Central memory CD8-positive, alpha-beta T cell (primary cell): ENCODE measurements around the gene FGFR4.

Experiments used
- ATAC-seq: fragments of 150-1000 bp; cut with Tn5 transposase; replicated peaks from 2 replicates; pipeline ENCODE4 v1.10.0; 2022; ENCODE audit warnings: mild to moderate bottlenecking, moderate FRiP score, moderate number of reproducible peaks; ENCODE audit not compliant: poor library complexity, severe bottlenecking; ENCODE audit errors: extremely low read depth
- DNase-seq, 2 donors: peaks; one replicate each; pipeline ENCODE4 v3.0.0; 2021; ENCODE audit warnings: low spot score in 2 of 2
- H3K27ac Mint-ChIP-seq: one replicate; pipeline ENCODE4 v1.8.0; 2022; ENCODE audit warnings: low read depth, mild to moderate bottlenecking, moderate library complexity, mixed read lengths
- H3K27me3 Mint-ChIP-seq: one replicate; pipeline ENCODE4 v1.8.0; 2022; ENCODE audit warnings: mixed read lengths
- H3K36me3 Mint-ChIP-seq: one replicate; pipeline ENCODE4 v1.8.0; 2022; ENCODE audit warnings: mild to moderate bottlenecking, moderate library complexity, mixed read lengths; ENCODE audit not compliant: insufficient read depth
- H3K4me1 Mint-ChIP-seq: one replicate; pipeline ENCODE4 v1.8.0; 2022; ENCODE audit warnings: mixed read lengths
- H3K4me3 Mint-ChIP-seq: one replicate; pipeline ENCODE4 v1.8.0; 2022; ENCODE audit warnings: mild to moderate bottlenecking, moderate library complexity, mixed read lengths
- H3K9me3 Mint-ChIP-seq: one replicate; pipeline ENCODE4 v1.8.0; 2022; ENCODE audit warnings: mixed read lengths

Gene FGFR4

DNA sequence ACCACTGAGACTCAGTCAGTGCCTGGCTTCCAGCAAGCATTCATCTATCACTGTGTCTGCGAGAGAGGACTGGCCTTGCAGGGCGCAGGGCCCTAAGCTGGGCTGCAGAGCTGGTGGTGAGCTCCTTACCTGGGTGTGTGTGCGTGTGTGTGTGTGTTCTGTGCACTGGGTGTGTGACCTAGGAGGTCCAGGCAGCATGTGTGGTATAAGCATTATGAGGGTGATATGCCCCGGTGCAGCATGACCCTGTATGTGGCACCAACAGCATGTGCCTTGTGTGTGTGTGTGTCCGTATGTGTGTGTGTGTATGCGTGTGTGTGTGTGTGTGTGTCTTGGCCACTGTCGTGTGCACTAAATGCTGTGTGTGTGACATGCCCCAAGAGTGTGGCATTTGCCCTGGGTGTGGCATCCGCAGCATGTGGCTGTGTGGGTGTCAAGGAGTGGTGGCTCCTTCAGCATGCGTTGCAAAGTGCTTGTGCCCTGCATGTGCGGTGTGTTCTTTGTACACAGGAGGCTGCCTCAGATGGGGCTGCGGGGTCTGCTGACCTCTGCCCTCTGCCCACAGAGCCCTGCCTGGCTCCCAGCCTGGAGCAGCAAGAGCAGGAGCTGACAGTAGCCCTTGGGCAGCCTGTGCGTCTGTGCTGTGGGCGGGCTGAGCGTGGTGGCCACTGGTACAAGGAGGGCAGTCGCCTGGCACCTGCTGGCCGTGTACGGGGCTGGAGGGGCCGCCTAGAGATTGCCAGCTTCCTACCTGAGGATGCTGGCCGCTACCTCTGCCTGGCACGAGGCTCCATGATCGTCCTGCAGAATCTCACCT lies 3.3 kb downstream of the FGFR4 start:
- no peak for ATAC-seq
- H3K27ac Mint-ChIP-seq: no peak overlapping the region
- DNase-seq: no peak
- H3K4me1 Mint-ChIP-seq: peaks cover 13% of the 10 kb centered on the region
- no peak overlapping the region for H3K4me3 Mint-ChIP-seq
- peaks cover 23% of the 10 kb centered on the region for H3K27me3 Mint-ChIP-seq
- peaks cover 7% of the 10 kb centered on the region for H3K36me3 Mint-ChIP-seq
- no peaks in the 10 kb centered on the region for H3K9me3 Mint-ChIP-seq

DNA sequence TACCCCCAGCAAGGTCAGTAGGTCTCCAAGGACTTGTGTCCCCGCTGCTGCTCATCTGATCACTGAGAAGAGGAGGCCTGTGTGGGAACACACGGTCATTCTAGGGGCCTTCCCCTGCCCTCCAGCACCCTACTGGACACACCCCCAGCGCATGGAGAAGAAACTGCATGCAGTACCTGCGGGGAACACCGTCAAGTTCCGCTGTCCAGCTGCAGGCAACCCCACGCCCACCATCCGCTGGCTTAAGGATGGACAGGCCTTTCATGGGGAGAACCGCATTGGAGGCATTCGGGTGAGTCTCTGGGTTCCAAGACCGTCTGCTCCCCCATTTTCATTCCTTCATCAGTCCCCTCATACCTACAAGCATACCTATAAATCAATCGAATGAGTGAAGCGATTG lies 4.1 kb downstream of the FGFR4 start:
- H3K9me3 Mint-ChIP-seq: no peaks in the 10 kb centered on the region
- ATAC-seq (no peak), DNase-seq (no peak)
- peaks cover 24% of the 10 kb centered on the region for H3K27me3 Mint-ChIP-seq
- H3K4me3 Mint-ChIP-seq: no peak overlapping the region
- H3K27ac Mint-ChIP-seq: no peak overlapping the region
- peaks cover 7% of the 10 kb centered on the region for H3K36me3 Mint-ChIP-seq
- H3K4me1 Mint-ChIP-seq: peaks cover 12% of the 10 kb centered on the region

DNA sequence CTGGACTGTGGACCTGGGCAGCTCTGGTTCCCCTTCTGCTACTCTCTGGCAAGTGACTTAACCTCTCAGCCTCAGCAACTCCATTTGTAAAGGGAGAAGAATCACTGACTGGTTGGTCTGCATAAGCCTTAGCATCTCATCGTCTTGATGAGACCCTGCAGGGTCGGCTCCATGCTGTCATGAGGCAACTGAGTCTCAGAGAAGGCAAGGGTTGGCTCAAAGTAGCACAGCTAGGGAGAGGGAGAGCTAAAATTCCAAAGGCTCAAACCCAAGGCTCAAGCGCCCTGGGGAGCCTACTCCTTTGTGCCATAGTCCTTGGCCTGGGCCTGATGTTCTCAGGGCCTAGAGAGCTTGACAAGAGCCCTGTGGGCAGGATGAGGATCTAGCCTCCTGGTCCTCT lies 4.5 kb downstream of the FGFR4 start:
- ATAC-seq (no peak), DNase-seq (no peak)
- Mint-ChIP-seq H3K36me3 (peaks cover 7% of the 10 kb centered on the region), H3K27me3 (peaks cover 24% of the 10 kb centered on the region), H3K27ac (no peak overlapping the region), H3K4me1 (peaks cover 8% of the 10 kb centered on the region), H3K4me3 (no peak overlapping the region), H3K9me3 (no peaks in the 10 kb centered on the region)

DNA sequence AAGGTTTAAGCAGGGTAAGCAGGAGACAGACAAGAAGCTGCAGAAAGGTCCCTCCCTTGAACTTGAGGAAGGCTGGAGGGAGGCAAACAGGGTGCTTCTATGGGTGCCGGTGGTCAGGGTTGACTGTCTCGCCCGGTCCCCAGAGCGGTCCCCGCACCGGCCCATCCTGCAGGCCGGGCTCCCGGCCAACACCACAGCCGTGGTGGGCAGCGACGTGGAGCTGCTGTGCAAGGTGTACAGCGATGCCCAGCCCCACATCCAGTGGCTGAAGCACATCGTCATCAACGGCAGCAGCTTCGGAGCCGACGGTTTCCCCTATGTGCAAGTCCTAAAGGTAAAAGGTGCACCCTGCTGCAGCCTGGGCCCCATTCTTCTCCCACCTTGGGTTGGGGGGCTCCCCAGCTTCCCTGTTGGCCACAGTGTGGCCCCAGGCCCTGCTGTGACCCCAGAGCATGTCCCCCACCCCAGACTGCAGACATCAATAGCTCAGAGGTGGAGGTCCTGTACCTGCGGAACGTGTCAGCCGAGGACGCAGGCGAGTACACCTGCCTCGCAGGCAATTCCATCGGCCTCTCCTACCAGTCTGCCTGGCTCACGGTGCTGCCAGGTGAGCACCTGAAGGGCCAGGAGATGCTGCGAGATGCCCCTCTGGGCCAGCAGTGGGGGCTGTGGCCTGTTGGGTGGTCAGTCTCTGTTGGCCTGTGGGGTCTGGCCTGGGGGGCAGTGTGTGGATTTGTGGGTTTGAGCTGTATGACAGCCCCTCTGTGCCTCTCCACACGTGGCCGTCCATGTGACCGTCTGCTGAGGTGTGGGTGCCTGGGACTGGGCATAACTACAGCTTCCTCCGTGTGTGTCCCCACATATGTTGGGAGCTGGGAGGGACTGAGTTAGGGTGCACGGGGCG lies 5.7 kb downstream of the FGFR4 start:
- Mint-ChIP-seq H3K4me1 (peaks cover 4% of the 10 kb centered on the region), H3K27ac (no peak overlapping the region), H3K4me3 (no peak overlapping the region), H3K36me3 (peaks cover 7% of the 10 kb centered on the region), H3K27me3 (peaks cover 21% of the 10 kb centered on the region), H3K9me3 (no peaks in the 10 kb centered on the region)
- ATAC-seq (no peak), DNase-seq (no peak)

DNA sequence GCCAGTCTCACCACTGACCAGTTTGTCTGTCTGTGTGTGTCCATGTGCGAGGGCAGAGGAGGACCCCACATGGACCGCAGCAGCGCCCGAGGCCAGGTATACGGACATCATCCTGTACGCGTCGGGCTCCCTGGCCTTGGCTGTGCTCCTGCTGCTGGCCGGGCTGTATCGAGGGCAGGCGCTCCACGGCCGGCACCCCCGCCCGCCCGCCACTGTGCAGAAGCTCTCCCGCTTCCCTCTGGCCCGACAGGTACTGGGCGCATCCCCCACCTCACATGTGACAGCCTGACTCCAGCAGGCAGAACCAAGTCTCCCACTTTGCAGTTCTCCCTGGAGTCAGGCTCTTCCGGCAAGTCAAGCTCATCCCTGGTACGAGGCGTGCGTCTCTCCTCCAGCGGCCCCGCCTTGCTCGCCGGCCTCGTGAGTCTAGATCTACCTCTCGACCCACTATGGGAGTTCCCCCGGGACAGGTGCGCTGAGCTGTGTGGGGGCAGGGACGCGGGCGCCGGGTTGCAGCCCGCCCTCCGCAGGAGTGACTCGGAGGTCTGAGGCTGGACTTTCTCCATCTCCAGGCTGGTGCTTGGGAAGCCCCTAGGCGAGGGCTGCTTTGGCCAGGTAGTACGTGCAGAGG lies 6.5 kb downstream of the FGFR4 start:
- Mint-ChIP-seq H3K27ac (no peak overlapping the region), H3K27me3 (peaks cover 14% of the 10 kb centered on the region), H3K9me3 (no peaks in the 10 kb centered on the region), H3K4me1 (no peaks in the 10 kb centered on the region), H3K4me3 (no peak overlapping the region), H3K36me3 (peaks cover 7% of the 10 kb centered on the region)
- no peak for ATAC-seq
- no peak for DNase-seq

DNA sequence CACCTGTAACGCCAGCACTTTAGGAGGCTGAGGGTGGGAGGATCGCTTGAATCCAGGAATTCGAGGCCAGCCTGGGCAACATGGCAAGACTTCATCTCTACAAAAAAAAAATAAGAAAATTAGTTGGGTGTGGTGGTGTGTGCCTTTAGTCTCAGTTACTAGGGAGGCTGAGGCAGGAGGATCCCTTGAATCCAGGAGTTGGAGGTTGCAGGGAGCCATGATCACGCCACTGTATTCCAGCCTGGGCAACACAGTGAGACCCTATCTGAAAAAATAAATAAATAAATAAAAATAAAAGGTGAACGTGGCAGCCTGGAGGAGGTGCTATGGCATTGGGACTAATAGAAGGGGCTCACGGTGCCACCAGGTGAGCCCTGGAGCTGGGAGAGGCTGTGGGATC lies 7.1 kb downstream of the FGFR4 start:
- no peaks in the 10 kb centered on the region for H3K4me1 Mint-ChIP-seq
- ATAC-seq: no peak

DNA sequence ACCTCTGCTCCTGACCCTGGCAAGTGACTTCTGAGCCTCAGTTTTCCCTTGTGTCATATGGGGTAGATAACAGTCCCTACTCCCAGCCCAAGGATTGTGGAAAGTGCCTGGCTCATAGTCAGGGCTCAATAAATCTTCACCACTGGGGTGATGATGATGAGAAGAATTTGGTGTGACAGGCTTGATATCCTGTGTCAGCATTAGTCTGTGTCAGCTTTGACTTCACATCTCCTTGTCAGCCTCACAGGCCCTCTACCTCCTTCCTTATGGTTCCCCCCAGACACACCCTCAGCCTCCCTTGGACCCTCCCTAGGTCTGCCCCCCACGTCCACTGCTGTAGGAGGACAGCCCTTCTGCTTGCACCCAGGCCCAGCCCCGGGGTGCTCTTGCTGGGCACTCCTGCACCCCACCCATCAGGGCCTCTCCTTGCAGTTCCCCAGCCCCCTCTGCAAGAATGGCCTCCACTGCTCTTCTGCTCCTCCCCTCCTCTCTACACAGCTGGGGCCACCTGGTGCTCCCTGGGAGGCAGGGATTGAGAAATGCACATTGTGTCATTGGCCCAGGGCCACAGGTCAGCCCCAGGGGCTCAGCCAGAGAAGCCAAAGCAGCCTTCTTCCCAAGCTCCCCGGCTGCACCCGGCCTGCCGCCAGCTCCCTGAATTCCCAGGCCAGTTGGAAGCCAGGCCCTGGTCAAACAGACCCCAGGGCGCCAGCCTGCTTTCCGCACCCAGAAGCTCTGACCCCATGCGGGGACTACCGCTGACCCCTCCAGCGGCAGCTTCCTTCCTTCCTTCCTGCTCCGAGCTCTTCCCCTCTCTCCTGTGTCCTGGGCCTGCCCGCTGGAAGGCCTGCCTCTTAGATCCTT lies 7.7 kb downstream of the FGFR4 start:
- Mint-ChIP-seq H3K4me1 (no peaks in the 10 kb centered on the region), H3K36me3 (peaks cover 7% of the 10 kb centered on the region), H3K27me3 (peaks cover 8% of the 10 kb centered on the region), H3K4me3 (no peak overlapping the region), H3K27ac (no peak overlapping the region), H3K9me3 (no peaks in the 10 kb centered on the region)
- ATAC-seq: no peak
- no peak for DNase-seq

More for the DNA sequence above, 7.1 kb downstream of the FGFR4 start:
- H3K36me3 Mint-ChIP-seq: peaks cover 7% of the 10 kb centered on the region
- H3K9me3 Mint-ChIP-seq: no peaks in the 10 kb centered on the region
- peaks cover 7% of the 10 kb centered on the region for H3K27me3 Mint-ChIP-seq
- no peak overlapping the region for H3K4me3 Mint-ChIP-seq
- no peak overlapping the region for H3K27ac Mint-ChIP-seq
- no peak for DNase-seq

DNA sequence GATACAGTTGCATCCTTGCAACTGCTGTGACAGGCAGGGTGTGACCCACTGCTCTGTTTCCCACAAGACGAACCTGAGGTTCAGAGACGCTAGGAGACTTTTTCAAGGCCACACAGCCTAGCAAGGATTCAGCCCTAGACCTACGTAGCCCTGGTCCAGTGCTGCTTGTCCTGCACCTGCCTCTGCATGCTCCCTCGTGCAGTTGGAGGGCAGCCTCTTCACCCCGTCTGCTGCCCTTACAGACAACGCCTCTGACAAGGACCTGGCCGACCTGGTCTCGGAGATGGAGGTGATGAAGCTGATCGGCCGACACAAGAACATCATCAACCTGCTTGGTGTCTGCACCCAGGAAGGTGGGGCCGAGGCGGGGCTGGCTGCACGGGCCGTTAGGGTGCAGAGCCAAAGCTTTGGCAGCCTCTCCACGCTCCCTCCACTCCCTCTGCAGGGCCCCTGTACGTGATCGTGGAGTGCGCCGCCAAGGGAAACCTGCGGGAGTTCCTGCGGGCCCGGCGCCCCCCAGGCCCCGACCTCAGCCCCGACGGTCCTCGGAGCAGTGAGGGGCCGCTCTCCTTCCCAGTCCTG lies 8.5 kb downstream of the FGFR4 start:
- peaks cover 7% of the 10 kb centered on the region for H3K36me3 Mint-ChIP-seq
- H3K4me1 Mint-ChIP-seq: no peaks in the 10 kb centered on the region
- no peaks in the 10 kb centered on the region for H3K9me3 Mint-ChIP-seq
- DNase-seq: no peak
- H3K4me3 Mint-ChIP-seq: no peak overlapping the region
- H3K27ac Mint-ChIP-seq: no peak overlapping the region
- ATAC-seq: no peak
- H3K27me3 Mint-ChIP-seq: peaks cover 16% of the 10 kb centered on the region

DNA sequence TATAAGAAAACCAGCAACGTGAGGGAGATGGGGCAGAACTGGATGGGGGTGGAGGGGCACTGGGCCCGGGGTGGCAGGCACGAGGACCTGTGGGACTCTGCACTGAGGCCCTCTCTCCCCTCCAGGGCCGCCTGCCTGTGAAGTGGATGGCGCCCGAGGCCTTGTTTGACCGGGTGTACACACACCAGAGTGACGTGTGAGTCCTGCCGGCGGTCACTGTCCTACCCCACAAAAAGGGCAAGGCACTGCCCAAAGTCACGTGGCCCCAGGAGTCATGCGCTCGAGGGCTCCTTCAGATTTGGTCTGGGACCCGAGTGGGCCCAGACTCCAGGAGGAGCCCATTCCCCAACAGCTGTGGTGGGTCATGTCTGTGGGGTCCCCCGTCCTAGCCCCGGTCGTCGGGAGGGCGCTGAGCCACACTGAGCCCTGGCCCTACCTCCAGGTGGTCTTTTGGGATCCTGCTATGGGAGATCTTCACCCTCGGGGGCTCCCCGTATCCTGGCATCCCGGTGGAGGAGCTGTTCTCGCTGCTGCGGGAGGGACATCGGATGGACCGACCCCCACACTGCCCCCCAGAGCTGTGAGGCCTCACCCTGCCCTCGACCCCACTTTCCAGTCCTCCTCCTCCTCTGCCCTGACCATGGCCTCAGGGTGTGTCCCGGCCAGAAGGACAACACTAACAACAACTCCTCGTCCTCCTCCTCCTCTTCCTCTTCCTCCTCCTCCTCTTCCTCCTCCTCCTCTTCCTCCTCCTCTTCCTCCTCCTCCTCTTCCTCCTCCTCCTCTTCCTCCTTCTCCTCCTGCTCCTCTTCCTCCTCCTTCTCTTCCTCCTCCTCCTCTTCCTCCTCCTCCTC lies 9.7 kb downstream of the FGFR4 start:
- Mint-ChIP-seq H3K4me3 (no peak overlapping the region), H3K9me3 (no peaks in the 10 kb centered on the region), H3K27me3 (peaks cover 24% of the 10 kb centered on the region), H3K4me1 (no peaks in the 10 kb centered on the region), H3K27ac (no peak overlapping the region), H3K36me3 (peaks cover 7% of the 10 kb centered on the region)
- ATAC-seq (no peak), DNase-seq (no peak)

DNA sequence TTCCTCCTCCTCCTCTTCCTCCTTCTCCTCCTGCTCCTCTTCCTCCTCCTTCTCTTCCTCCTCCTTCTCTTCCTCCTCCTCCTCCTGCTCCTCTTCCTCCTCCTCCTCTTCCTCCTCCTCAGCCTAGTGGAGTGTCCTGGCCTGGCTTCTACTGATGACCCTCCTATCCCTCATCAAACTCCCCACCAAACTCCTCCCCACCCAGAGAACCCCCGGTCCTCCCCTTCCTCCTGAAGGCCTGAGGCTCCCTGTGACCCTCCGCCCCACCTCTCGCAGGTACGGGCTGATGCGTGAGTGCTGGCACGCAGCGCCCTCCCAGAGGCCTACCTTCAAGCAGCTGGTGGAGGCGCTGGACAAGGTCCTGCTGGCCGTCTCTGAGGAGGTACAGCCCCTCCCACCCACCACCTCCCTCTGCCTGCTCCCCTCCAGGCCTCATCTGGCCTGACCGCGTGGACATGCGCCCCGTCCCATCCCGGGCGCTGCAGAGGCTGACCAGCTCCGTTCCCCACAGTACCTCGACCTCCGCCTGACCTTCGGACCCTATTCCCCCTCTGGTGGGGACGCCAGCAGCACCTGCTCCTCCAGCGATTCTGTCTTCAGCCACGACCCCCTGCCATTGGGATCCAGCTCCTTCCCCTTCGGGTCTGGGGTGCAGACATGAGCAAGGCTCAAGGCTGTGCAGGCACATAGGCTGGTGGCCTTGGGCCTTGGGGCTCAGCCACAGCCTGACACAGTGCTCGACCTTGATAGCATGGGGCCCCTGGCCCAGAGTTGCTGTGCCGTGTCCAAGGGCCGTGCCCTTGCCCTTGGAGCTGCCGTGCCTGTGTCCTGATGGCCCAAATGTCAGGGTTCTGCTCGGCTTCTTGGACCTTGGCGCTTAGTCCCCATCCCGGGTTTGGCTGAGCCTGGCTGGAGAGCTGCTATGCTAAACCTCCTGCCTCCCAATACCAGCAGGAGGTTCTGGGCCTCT lies 10.6 kb downstream of the FGFR4 start:
- Mint-ChIP-seq H3K4me1 (no peaks in the 10 kb centered on the region), H3K27ac (no peak overlapping the region), H3K36me3 (peaks cover 7% of the 10 kb centered on the region), H3K27me3 (peaks cover 24% of the 10 kb centered on the region), H3K9me3 (no peaks in the 10 kb centered on the region), H3K4me3 (no peak overlapping the region)
- DNase-seq (no peak), ATAC-seq (no peak)
